Smooth muscle cell (in vitro differentiated cells): ENCODE results near the gene IL17F. TPM values are rescaled to one million over a fixed set of nuclear protein-coding genes. Genes with fewer than 3 reads are reported as not detected.

Experiments used
- DNase-seq: peaks from one replicate; lab custom pipeline; 2025; ENCODE audit not compliant: unreplicated experiment; lab: John Stamatoyannopoulos, UW
- H2AFZ ChIP-seq: fragments of 200-600 bp; sonication (generic); 2 replicates; pipeline ENCODE4 v1.6.0; 2016; ENCODE audit warnings: antibody characterized with exemption, low read depth, mild to moderate bottlenecking
- H3F3A ChIP-seq: fragments of 200-600 bp; sonication (generic); 2 replicates; pipeline ENCODE4 v1.6.0; 2017; ENCODE audit warnings: antibody characterized with exemption, low read depth
- H3K27ac ChIP-seq: fragments of 200-600 bp; sonication (generic); 2 replicates; pipeline ENCODE4 v1.5.1; 2016; ENCODE audit warnings: low read depth, mild to moderate bottlenecking
- H3K27me3 ChIP-seq: fragments of 200-600 bp; sonication (generic); 2 replicates; pipeline ENCODE4 v1.6.1; 2016; ENCODE audit warnings: low read depth, mild to moderate bottlenecking
- H3K36me3 ChIP-seq: fragments of 200-600 bp; sonication (generic); 2 replicates; pipeline ENCODE4 v1.5.1; 2016; ENCODE audit warnings: low read depth
- H3K4me1 ChIP-seq: fragments of 200-600 bp; sonication (generic); 2 replicates; pipeline ENCODE4 v1.5.1; 2016; ENCODE audit warnings: low read depth
- H3K4me2 ChIP-seq: fragments of 200-600 bp; sonication (generic); 2 replicates; pipeline ENCODE4 v1.6.0; 2016; ENCODE audit warnings: mild to moderate bottlenecking
- H3K4me3 ChIP-seq: fragments of 200-600 bp; sonication (generic); 2 replicates; pipeline ENCODE4 v1.5.1; 2016; ENCODE audit warnings: mild to moderate bottlenecking
- H3K79me2 ChIP-seq: fragments of 200-600 bp; sonication (generic); 2 replicates; pipeline ENCODE4 v1.6.0; 2016; ENCODE audit warnings: low read depth, mild to moderate bottlenecking
- H3K9ac ChIP-seq: fragments of 200-600 bp; sonication (generic); 2 replicates; pipeline ENCODE4 v1.6.0; 2016; ENCODE audit warnings: low read depth
- H3K9me3 ChIP-seq: fragments of 200-600 bp; sonication (generic); replicated peaks from 2 replicates; pipeline ENCODE4 v1.5.1; 2016; ENCODE audit warnings: low read depth
- H4K20me1 ChIP-seq: fragments of 200-600 bp; sonication (generic); 2 replicates; pipeline ENCODE4 v1.6.0; 2016; ENCODE audit warnings: low read depth
- WGBS: methylation state at CpG from one replicate; pipeline ENCODE4 v1.1.7; 2016; ENCODE audit warnings: low lambda C conversion rate; 5-methylcytosine and 5-hydroxymethylcytosine counted together
- polyA plus RNA-seq: library from polyadenylated mRNA; unstranded; fragments of >200 nt; fragmentation: Nextera tagmentation; extraction: Ambion mirVana; gene quantifications from 2 replicates; pipeline ENCODE4 v1.2.1, GENCODE V29; 2016
- total RNA-seq: library from RNA; depleted of rRNA; stranded (reverse); fragments of >200 nt; gene quantifications from 2 replicates; pipeline ENCODE4 v1.2.3, GENCODE V29; 2014
- TF ChIP-seq, protein P1 (sequence below): fragments of 200-600 bp; sonication (generic); IDR thresholded peaks from 2 replicates; pipeline ENCODE4 v1.5.1; 2017; ENCODE audit warnings: borderline replicate concordance, mild to moderate bottlenecking, antibody characterized with exemption; ENCODE audit not compliant: insufficient read depth, poor library complexity, severe bottlenecking

Gene IL17F
- total and polyA plus RNA-seq, 2 experiments from 2014 or later = not detected

GRCh38 chr6:52284131-52284459, 39.8 kb upstream of the IL17F start:
- peak overlapping the region; percentile 100 for H3K4me2 ChIP-seq
- WGBS = under 1% methylated on average over 14 of the region's 14 CpGs
- H3K4me3 ChIP-seq = peak overlapping the region; percentile 92
- H2AFZ ChIP-seq = peak overlapping the region; percentile 100
- peak; percentile 34 for DNase-seq
- peaks cover 18% of the 10 kb centered on the region for H3K36me3 ChIP-seq
- no peaks in the 10 kb centered on the region for H3K27me3 ChIP-seq
- no peaks in the 10 kb centered on the region for H3F3A ChIP-seq
- no peaks in the 10 kb centered on the region for H4K20me1 ChIP-seq
- peak overlapping the region; percentile 72 for H3K9ac ChIP-seq
- H3K9me3 ChIP-seq = no peaks in the 10 kb centered on the region
- peak overlapping the region; percentile 10 for H3K27ac ChIP-seq
- H3K79me2 ChIP-seq = peaks cover 18% of the 10 kb centered on the region
- H3K4me1 ChIP-seq = peaks cover 25% of the 10 kb centered on the region
- TF ChIP-seq, protein P1, sequence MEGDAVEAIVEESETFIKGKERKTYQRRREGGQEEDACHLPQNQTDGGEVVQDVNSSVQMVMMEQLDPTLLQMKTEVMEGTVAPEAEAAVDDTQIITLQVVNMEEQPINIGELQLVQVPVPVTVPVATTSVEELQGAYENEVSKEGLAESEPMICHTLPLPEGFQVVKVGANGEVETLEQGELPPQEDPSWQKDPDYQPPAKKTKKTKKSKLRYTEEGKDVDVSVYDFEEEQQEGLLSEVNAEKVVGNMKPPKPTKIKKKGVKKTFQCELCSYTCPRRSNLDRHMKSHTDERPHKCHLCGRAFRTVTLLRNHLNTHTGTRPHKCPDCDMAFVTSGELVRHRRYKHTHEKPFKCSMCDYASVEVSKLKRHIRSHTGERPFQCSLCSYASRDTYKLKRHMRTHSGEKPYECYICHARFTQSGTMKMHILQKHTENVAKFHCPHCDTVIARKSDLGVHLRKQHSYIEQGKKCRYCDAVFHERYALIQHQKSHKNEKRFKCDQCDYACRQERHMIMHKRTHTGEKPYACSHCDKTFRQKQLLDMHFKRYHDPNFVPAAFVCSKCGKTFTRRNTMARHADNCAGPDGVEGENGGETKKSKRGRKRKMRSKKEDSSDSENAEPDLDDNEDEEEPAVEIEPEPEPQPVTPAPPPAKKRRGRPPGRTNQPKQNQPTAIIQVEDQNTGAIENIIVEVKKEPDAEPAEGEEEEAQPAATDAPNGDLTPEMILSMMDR = no peak

DNA sequence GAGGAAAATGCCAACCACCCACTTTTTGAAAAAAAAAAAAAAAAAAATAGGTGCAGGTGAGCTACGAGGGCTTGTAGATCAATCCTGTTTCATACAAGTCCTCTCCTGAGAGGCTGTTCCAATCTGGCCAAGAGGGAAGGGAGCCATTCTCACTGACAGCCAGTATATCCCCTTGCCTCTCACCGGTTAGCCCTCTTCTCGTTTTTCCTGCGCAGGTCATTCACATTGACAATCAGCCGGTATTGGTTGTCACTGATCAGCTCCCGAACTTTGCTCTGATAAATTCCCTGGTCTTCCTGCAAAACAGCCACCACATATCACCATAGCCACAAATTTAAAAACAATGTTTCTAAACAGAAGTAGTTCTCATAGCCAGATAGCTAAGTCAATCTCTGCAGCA, 38.8 kb upstream of the IL17F start:
- DNase-seq = no peak
- H3K27ac ChIP-seq = no peak overlapping the region
- H4K20me1 ChIP-seq = no peaks in the 10 kb centered on the region
- peak overlapping the region; percentile 100 for H3K4me2 ChIP-seq
- H3K27me3 ChIP-seq = no peaks in the 10 kb centered on the region
- WGBS = 74% methylated on average over 6 of the region's 6 CpGs
- H3F3A ChIP-seq = no peaks in the 10 kb centered on the region
- no peak overlapping the region for H3K9ac ChIP-seq
- peaks cover 25% of the 10 kb centered on the region for H3K4me1 ChIP-seq
- H3K9me3 ChIP-seq = no peaks in the 10 kb centered on the region
- no peak overlapping the region for H2AFZ ChIP-seq
- H3K79me2 ChIP-seq = peaks cover 18% of the 10 kb centered on the region
- TF ChIP-seq, protein P1 = no peak
- peaks cover 24% of the 10 kb centered on the region for H3K36me3 ChIP-seq
- H3K4me3 ChIP-seq = peak overlapping the region; percentile 92

- H3K79me2 ChIP-seq = peaks cover 7% of the 10 kb centered on the region
- H3K4me1 ChIP-seq = no peaks in the 10 kb centered on the region
- H2AFZ ChIP-seq = no peak overlapping the region
- TF ChIP-seq, protein P1 = no peak
- H3K4me2 ChIP-seq = no peak overlapping the region
- H4K20me1 ChIP-seq = no peaks in the 10 kb centered on the region
- no peak overlapping the region for H3K4me3 ChIP-seq
- peaks cover 24% of the 10 kb centered on the region for H3K36me3 ChIP-seq
- DNase-seq = no peak
- no peaks in the 10 kb centered on the region for H3F3A ChIP-seq
- H3K9ac ChIP-seq = no peak overlapping the region
- WGBS = 98% methylated on average over 10 of the region's 10 CpGs
- H3K27me3 ChIP-seq = no peaks in the 10 kb centered on the region
- no peaks in the 10 kb centered on the region for H3K9me3 ChIP-seq
- H3K27ac ChIP-seq = no peak overlapping the region
Measured at GRCh38 chr6:52276130-52276529, 31.8 kb upstream of the IL17F start.

DNA sequence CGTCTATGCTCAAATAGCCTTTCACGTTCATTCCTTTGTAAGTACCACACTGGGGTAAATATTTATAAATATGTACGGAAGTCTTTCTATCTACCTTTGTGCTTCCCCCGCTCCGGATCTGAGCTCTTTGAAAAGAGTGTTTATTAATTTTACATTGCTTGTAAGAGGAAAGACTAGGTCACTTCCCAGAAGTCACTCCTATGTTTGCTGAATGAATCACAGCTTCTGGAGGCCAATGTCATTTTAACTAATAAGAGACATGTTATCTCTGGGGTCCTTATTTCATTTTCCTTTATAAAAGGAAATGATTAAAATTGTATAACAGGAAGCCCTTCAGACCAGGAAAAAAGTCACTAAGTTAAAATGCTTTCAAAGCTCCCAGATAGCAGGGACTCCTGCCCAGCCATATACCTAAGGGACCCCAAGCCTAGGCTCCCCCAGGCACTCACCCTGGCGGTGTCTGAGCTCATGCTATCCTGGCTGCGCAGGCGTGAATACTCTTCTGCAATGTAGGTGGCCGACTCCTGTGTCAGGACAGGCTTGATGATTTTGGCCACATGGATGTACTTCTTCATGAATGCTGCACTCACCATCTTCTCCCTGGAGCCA, 27.7 kb upstream of the IL17F start:
- no peak overlapping the region for H3K4me3 ChIP-seq
- H3K4me1 ChIP-seq = no peaks in the 10 kb centered on the region
- no peaks in the 10 kb centered on the region for H3K9me3 ChIP-seq
- no peak overlapping the region for H3K27ac ChIP-seq
- 97% methylated on average over 9 of the region's 9 CpGs for WGBS
- DNase-seq = no peak
- H3K4me2 ChIP-seq = no peak overlapping the region
- TF ChIP-seq, protein P1 = no peak
- H3K9ac ChIP-seq = no peak overlapping the region
- H3K36me3 ChIP-seq = no peaks in the 10 kb centered on the region
- H4K20me1 ChIP-seq = no peaks in the 10 kb centered on the region
- no peak overlapping the region for H2AFZ ChIP-seq
- no peaks in the 10 kb centered on the region for H3K79me2 ChIP-seq
- H3K27me3 ChIP-seq = no peaks in the 10 kb centered on the region
- no peaks in the 10 kb centered on the region for H3F3A ChIP-seq
